Uterus (tissue), 4 donors: ENCODE results near the gene PODNL1. TPM values are rescaled to one million over a fixed set of nuclear protein-coding genes. Genes with fewer than 3 reads are reported as not detected.

Source experiments
- DNase-seq, 2 donors: peaks; one replicate each; pipeline ENCODE4 v3.0.0-alpha.2; 2019 to 2020
- H3K27ac ChIP-seq, 2 donors: fragments of 200-600 bp; sonication (generic); 1 replicate in 1 of 2; 2 replicates in 1 of 2; pipeline ENCODE4 v1.5.1; 2016 to 2018
- H3K27me3 ChIP-seq, 2 donors: fragments of 200-600 bp; sonication (generic); one replicate each; pipeline ENCODE4 v1.5.1; 2018 to 2019; ENCODE audit warnings: control low read depth in 1 of 2
- H3K36me3 ChIP-seq, 2 donors: fragments of 200-600 bp; sonication (generic); one replicate each; pipeline ENCODE4 v1.5.1; 2019; ENCODE audit warnings: control low read depth in 1 of 2
- H3K4me1 ChIP-seq, 2 donors: fragments of 200-600 bp; sonication (generic); one replicate each; pipeline ENCODE4 v1.5.1; 2018 to 2019; ENCODE audit warnings: control low read depth in 1 of 2
- H3K4me3 ChIP-seq, 2 donors: fragments of 200-600 bp; sonication (generic); 1 replicate in 1 of 2; 2 replicates in 1 of 2; pipeline ENCODE4 v1.5.1; 2018 to 2019; ENCODE audit warnings: mild to moderate bottlenecking in 1 of 2
- H3K9me3 ChIP-seq, 2 donors: fragments of 200-600 bp; sonication (generic); one replicate each; pipeline ENCODE4 v1.5.1; 2019; ENCODE audit warnings: control low read depth in 1 of 2
- POLR2A ChIP-seq, 2 donors: fragments of 450-650 bp; IDR thresholded peaks; one replicate each; pipeline ENCODE4 v1.6.1; 2016; ENCODE audit warnings: antibody characterized with exemption in 2 of 2, mild to moderate bottlenecking in 1 of 2, moderate library complexity in 1 of 2
- intact Hi-C: fragments of 100-400 bp; cut with DNase I; formaldehyde crosslinking; loops from one replicate; pipeline ENCODE4 v1.15.1; 2023; ENCODE audit warnings: low total_unique reads
- total RNA-seq, 4 donors: library from RNA; depleted of rRNA in 3 of 4; stranded (reverse); fragments of >200 nt in 3 of 4; gene quantifications; one replicate each; pipeline versions ENCODE4 v1.1.0 to v1.2.4, GENCODE V29; 2014 to 2023
- TF ChIP-seq, protein P1 (sequence below), 4 experiments: fragments of 200-600 bp in 2 of 4; fragments of 450-650 bp in 2 of 4; sonication (generic) in 2 of 4; IDR thresholded peaks; one replicate each; pipeline ENCODE4 v1.5.1; 2016 to 2019; ENCODE audit warnings: antibody characterized with exemption in 4 of 4, mild to moderate bottlenecking in 2 of 4, moderate library complexity in 1 of 4
- donor health status: DM: yes; HTN: yes; CAD: no.

The PODNL1 gene
- total RNA-seq, 4 donors from 2014 or later = 0.55 to 0.98 TPM; not detected in 2

DNA sequence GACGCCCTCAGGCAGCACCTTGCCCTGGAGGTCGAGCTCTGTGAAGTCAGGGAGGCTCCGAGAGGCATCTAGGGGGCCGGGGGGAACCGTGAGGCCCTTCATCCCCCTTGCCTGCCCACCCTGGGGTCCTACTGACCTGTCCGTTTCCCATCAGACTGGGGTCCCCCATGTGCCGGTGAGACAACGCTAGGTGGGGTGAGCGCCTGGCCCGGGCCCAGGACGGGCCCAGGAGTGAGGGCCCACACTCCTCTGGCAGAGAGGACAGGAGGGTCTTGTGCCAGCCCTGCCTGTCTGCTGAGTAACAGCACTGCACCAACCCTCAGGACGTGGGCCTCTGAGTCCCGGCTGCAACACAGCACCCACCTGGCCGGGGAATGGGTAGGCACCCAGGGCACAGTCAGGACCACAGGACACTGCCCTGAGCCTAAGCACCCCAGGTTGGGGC, 28.5 kb upstream of the PODNL1 start:
- Histone ChIP-seq H3K27ac (no peak overlapping the region), H3K36me3 (no peaks in the 10 kb centered on the region), H3K4me1 (peaks cover 0 to 9% of the 10 kb centered on the region in 2 donors), H3K27me3 (no peaks in the 10 kb centered on the region), H3K4me3 (no peak overlapping the region), H3K9me3 (no peaks in the 10 kb centered on the region)
- no peak for TF ChIP-seq POLR2A (IDR thresholded peaks at IDR 0.05)
- TF ChIP-seq, protein P1, sequence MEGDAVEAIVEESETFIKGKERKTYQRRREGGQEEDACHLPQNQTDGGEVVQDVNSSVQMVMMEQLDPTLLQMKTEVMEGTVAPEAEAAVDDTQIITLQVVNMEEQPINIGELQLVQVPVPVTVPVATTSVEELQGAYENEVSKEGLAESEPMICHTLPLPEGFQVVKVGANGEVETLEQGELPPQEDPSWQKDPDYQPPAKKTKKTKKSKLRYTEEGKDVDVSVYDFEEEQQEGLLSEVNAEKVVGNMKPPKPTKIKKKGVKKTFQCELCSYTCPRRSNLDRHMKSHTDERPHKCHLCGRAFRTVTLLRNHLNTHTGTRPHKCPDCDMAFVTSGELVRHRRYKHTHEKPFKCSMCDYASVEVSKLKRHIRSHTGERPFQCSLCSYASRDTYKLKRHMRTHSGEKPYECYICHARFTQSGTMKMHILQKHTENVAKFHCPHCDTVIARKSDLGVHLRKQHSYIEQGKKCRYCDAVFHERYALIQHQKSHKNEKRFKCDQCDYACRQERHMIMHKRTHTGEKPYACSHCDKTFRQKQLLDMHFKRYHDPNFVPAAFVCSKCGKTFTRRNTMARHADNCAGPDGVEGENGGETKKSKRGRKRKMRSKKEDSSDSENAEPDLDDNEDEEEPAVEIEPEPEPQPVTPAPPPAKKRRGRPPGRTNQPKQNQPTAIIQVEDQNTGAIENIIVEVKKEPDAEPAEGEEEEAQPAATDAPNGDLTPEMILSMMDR (IDR thresholded peaks at IDR 0.05) = no peak
- intact Hi-C loops = no loop called here
- no peak for DNase-seq

DNA sequence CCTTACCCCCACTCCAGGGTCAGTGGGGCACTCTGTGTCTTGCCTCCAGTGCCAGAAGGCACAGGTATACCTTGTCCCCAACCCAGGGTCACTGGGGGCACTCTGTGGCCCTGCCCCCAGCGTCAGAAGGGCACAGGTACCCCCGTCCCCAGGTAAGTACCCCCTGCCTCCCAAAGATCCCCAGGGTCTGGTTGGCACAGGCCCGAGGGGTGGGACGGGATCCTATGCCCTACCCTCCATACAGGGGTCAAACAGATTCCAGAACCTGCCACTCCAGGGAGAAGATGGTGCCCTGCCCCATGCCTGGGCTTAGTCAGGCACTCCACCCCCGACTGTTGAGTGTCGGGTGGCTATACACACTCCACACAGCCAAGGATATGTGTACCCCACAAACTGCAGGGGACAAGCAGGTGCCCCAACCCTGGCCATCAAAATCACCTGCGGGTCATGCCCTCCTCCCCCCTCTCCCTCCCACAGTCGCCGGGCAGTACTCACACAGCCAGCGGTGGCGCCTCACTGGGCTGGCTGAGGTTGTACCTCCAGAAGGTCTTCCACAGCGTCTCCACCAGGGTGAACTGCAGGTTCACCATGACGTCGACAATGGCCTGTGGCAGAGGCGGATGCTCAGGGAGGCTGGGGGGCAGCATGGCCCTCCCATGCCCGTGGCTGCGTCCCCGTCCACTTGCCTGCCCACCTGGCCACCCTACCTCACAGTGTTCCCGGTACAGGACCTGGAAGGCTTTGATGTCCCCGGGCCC, 27.9 kb upstream of the PODNL1 start:
- Histone ChIP-seq H3K4me1 (peaks cover 0 to 9% of the 10 kb centered on the region in 2 donors), H3K4me3 (no peak overlapping the region), H3K9me3 (no peaks in the 10 kb centered on the region), H3K27ac (no peak overlapping the region), H3K36me3 (no peaks in the 10 kb centered on the region), H3K27me3 (no peaks in the 10 kb centered on the region)
- TF ChIP-seq POLR2A (IDR thresholded peaks at IDR 0.05) = no peak
- TF ChIP-seq, protein P1 (IDR thresholded peaks at IDR 0.05) = no peak
- no peak for DNase-seq
- intact Hi-C loops = no loop called here

DNA sequence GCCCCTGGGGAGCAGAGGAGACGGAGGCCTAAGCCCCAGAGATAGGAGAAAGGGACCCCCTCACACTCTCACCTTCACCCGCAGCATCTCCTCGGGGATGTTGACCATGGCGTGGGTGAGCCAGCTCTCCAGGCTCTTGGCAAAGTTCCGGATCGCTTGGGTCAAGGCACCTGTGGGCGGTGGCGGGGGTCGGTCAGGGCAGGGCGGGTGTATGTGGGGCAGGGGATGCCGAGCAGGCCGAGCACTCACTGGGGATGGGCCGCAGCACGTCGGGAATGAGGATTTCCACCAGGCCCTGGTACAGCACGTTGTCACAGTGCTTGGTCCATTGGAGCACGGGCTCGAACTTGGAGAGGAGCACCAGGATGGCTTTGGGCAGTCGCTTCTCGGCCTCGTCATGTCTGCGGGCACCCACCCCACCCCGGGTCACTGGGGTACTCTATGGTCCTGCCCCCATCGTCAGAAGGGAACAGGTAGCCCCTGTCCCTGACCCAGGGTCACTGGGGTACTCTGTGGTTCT, 27.2 kb upstream of the PODNL1 start:
- DNase-seq = no peak
- Histone ChIP-seq H3K9me3 (no peaks in the 10 kb centered on the region), H3K4me1 (peaks cover 0 to 9% of the 10 kb centered on the region in 2 donors), H3K27me3 (no peaks in the 10 kb centered on the region), H3K4me3 (no peak overlapping the region), H3K27ac (no peak overlapping the region), H3K36me3 (no peaks in the 10 kb centered on the region)
- intact Hi-C loops = no loop called here
- TF ChIP-seq POLR2A (IDR thresholded peaks at IDR 0.05) = no peak
- TF ChIP-seq, protein P1 (IDR thresholded peaks at IDR 0.05) = no peak

DNA sequence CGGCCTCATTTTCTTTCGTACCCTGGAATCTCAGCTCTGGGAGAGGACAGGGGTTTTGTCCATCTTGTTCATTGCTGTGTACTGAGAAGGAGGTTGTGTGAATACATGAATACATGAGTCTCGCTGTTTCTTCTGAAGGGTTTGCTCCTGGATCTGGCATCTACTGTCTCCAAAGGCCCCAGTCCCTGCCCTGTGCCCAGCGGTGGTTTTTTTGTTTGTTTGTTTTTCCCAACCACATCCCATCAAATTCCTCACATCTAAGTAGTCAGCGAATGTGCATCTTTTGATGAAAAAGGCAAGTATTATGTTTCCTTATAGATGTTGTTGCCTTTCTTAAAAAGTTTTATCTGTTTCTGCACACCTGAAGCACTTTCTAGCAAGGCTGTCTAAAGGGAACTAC, 26.6 kb upstream of the PODNL1 start:
- TF ChIP-seq, protein P1 (IDR thresholded peaks at IDR 0.05) = no peak
- TF ChIP-seq POLR2A (IDR thresholded peaks at IDR 0.05) = no peak
- Histone ChIP-seq H3K4me1 (peaks cover 0 to 9% of the 10 kb centered on the region in 2 donors), H3K27me3 (no peaks in the 10 kb centered on the region), H3K9me3 (no peaks in the 10 kb centered on the region), H3K36me3 (no peaks in the 10 kb centered on the region), H3K4me3 (no peak overlapping the region), H3K27ac (no peak overlapping the region)
- intact Hi-C loops = no loop called here
- no peak for DNase-seq

DNA sequence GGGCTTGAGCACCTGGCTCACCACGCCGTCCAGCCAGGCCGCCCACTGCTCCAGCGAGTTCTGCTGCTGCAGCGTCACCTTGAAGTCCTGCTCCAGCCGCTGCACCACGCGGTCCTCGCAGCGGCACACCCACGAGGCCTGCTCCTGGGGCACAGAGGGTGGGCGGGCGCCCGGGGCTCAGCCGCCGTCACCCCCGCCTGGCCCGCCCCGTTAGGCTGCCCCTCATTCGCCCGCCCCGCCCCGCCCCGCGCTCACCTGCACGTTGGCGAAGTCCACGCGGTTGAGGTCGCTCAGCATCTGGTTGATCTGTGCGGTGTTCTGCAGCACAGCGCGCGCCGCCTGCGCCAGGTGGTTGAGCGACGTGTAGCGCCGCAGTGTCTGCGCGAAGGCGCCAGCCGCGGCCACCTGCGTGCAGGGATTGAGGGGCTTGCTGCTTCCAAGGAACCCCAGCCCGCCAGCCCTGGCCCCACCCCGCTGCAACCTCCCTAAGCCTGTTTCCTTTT, 25.4 kb upstream of the PODNL1 start:
- H3K27me3 ChIP-seq = no peaks in the 10 kb centered on the region
- H3K36me3 ChIP-seq = no peaks in the 10 kb centered on the region
- peak overlapping the region in 1 of 2 donors; percentile 26 for H3K4me3 ChIP-seq
- DNase-seq = peak in 1 of 2 donors; percentile 18
- intact Hi-C loops = no loop called here
- H3K9me3 ChIP-seq = no peaks in the 10 kb centered on the region
- TF ChIP-seq, protein P1 (IDR thresholded peaks at IDR 0.05) = no peak
- no peak for TF ChIP-seq POLR2A (IDR thresholded peaks at IDR 0.05)
- H3K4me1 ChIP-seq = peaks cover 0 to 9% of the 10 kb centered on the region in 2 donors
- no peak overlapping the region for H3K27ac ChIP-seq
